Keratinocyte (primary cell): ENCODE measurements around the gene ACTN1. TPM values are rescaled to one million over a fixed set of nuclear protein-coding genes. Genes with fewer than 3 reads are reported as not detected.

Experiments
- DNase-seq: peaks from one replicate; pipeline ENCODE4 v3.0.0-alpha.2; 2011; ENCODE audit warnings: low read depth, missing footprints, low spot score
- FAIRE-seq: peaks from 2 replicates; lab custom pipeline; 2011; peaks lifted over from hg19 to GRCh38; lab: Jason Lieb, UNC
- H2AFZ ChIP-seq: 2 replicates; pipeline ENCODE4 v1.6.0; 2012; ENCODE audit warnings: low read length, control low read depth, inconsistent platforms; ENCODE audit not compliant: control insufficient read depth
- H3K27ac ChIP-seq: 2 replicates; pipeline ENCODE4 v1.5.1; 2011; ENCODE audit warnings: low read length; ENCODE audit not compliant: control insufficient read depth, insufficient read depth
- H3K27me3 ChIP-seq: 3 replicates; pipeline ENCODE4 v1.6.0; 2011; ENCODE audit warnings: low read length; ENCODE audit not compliant: control insufficient read depth, insufficient read depth; ENCODE audit errors: extremely low read depth
- H3K36me3 ChIP-seq, 2 experiments: 2 replicates in 1 of 2; 3 replicates in 1 of 2; pipeline ENCODE4 v1.5.1; 2011; ENCODE audit warnings: low read length in 2 of 2, mild to moderate bottlenecking in 1 of 2; ENCODE audit not compliant: control insufficient read depth in 2 of 2, insufficient read depth in 2 of 2; ENCODE audit errors: extremely low read depth in 1 of 2
- H3K4me1 ChIP-seq: 3 replicates; pipeline ENCODE4 v1.5.1; 2011; ENCODE audit warnings: low read length; ENCODE audit not compliant: control insufficient read depth, insufficient read depth; ENCODE audit errors: extremely low read depth
- H3K4me2 ChIP-seq: 3 replicates; pipeline ENCODE4 v1.6.0; 2011; ENCODE audit warnings: low read depth, low read length; ENCODE audit not compliant: control insufficient read depth, insufficient read depth; ENCODE audit errors: extremely low read depth
- H3K4me3 ChIP-seq, 3 experiments: fragments of 200-600 bp in 1 of 3; sonication (generic) in 1 of 3; 2 replicates in 2 of 3; 3 replicates in 1 of 3; pipeline ENCODE4 v1.5.1; 2011 to 2016; ENCODE audit warnings: low read length in 3 of 3, mild to moderate bottlenecking in 3 of 3, control low read depth in 2 of 3, inconsistent platforms in 1 of 3, low read depth in 1 of 3, mixed read lengths in 1 of 3, mixed run types in 1 of 3, moderate library complexity in 1 of 3; ENCODE audit not compliant: control insufficient read depth in 2 of 3, insufficient read depth in 2 of 3; ENCODE audit errors: extremely low read depth in 1 of 3
- H3K79me2 ChIP-seq: 2 replicates; pipeline ENCODE4 v1.6.0; 2012; ENCODE audit warnings: low read length; ENCODE audit not compliant: control insufficient read depth, insufficient read depth
- H3K9ac ChIP-seq: 3 replicates; pipeline ENCODE4 v1.6.0; 2011; ENCODE audit warnings: low read length; ENCODE audit not compliant: control insufficient read depth, insufficient read depth; ENCODE audit errors: extremely low read depth
- H3K9me1 ChIP-seq: 3 replicates; pipeline ENCODE4 v1.6.0; 2011; ENCODE audit warnings: low read length; ENCODE audit not compliant: control insufficient read depth, insufficient read depth; ENCODE audit errors: extremely low read depth
- H3K9me3 ChIP-seq: 2 replicates; pipeline ENCODE4 v1.5.1; 2012; ENCODE audit warnings: low read depth, low read length; ENCODE audit not compliant: control insufficient read depth
- H4K20me1 ChIP-seq: 3 replicates; pipeline ENCODE4 v1.6.0; 2011; ENCODE audit warnings: low read length; ENCODE audit not compliant: control insufficient read depth, insufficient read depth; ENCODE audit errors: extremely low read depth
- EZH2 ChIP-seq: IDR thresholded peaks from one replicate; pipeline ENCODE4 v1.6.1; 2012; ENCODE audit warnings: inconsistent platforms, mild to moderate bottlenecking, low read length, moderate library complexity
- dilution Hi-C: fragments of 300-500 bp; cut with MboI; formaldehyde crosslinking; loops from one replicate; pipeline ENCODE4 v1.7.0; 2020; ENCODE audit warnings: low sequenced_read_pairs; ENCODE audit not compliant: extremely low pct_ligation_motif_present
- polyA plus RNA-seq, 5 experiments: library from polyadenylated mRNA; depleted of rRNA in 3 of 5; stranded (reverse) in 3 of 5; stranded (forward) in 1 of 5; unstranded in 1 of 5; fragments of >200 nt; gene quantifications; 1 replicate in 1 of 5; 2 replicates in 3 of 5; 3 replicates in 1 of 5; pipeline versions ENCODE4 v1.2.1 to v1.2.3, GENCODE V29; 2011 to 2012; ENCODE audit warnings: missing spikeins in 2 of 5, low read depth in 1 of 5, low replicate concordance in 1 of 5
- TF ChIP-seq, protein P1 (sequence below), 3 experiments: IDR thresholded peaks in 1 of 3; conservative IDR thresholded peaks in 1 of 3; optimal IDR thresholded peaks in 1 of 3; 2 replicates in 2 of 3; 3 replicates in 1 of 3; pipeline versions ENCODE3 to v1.5.1; 2011; ENCODE audit warnings: low read length in 3 of 3, mild to moderate bottlenecking in 3 of 3, moderate library complexity in 2 of 3, control low read depth in 1 of 3, inconsistent platforms in 1 of 3; ENCODE audit not compliant: insufficient read depth in 2 of 3; ENCODE audit errors: extremely low read depth in 1 of 3

The ACTN1 gene
- polyA plus RNA-seq, 1 donor (not counting 4 experiments of a cell fraction or from before 2014, with no cell fraction given) = 558 TPM

GRCh38 chr14:68916358-68916941 lies 62.7 kb downstream of the ACTN1 start:
- Histone ChIP-seq H3K4me2 (no peak overlapping the region), H3K4me3 (no peak overlapping the region), H2AFZ (no peak overlapping the region), H3K27ac (no peak overlapping the region), H3K9ac (no peak overlapping the region), H3K9me1 (no peaks in the 10 kb centered on the region), H3K36me3 (peaks cover 53 to 74% of the 10 kb centered on the region in 2 experiments), H3K9me3 (no peaks in the 10 kb centered on the region), H3K4me1 (no peaks in the 10 kb centered on the region), H3K79me2 (peaks cover 98% of the 10 kb centered on the region), H4K20me1 (peaks cover 91% of the 10 kb centered on the region), H3K27me3 (no peaks in the 10 kb centered on the region)
- FAIRE-seq (no peak), DNase-seq (no peak)
- TF ChIP-seq, protein P1, sequence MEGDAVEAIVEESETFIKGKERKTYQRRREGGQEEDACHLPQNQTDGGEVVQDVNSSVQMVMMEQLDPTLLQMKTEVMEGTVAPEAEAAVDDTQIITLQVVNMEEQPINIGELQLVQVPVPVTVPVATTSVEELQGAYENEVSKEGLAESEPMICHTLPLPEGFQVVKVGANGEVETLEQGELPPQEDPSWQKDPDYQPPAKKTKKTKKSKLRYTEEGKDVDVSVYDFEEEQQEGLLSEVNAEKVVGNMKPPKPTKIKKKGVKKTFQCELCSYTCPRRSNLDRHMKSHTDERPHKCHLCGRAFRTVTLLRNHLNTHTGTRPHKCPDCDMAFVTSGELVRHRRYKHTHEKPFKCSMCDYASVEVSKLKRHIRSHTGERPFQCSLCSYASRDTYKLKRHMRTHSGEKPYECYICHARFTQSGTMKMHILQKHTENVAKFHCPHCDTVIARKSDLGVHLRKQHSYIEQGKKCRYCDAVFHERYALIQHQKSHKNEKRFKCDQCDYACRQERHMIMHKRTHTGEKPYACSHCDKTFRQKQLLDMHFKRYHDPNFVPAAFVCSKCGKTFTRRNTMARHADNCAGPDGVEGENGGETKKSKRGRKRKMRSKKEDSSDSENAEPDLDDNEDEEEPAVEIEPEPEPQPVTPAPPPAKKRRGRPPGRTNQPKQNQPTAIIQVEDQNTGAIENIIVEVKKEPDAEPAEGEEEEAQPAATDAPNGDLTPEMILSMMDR (optimal IDR thresholded peaks at IDR 0.05 in 1 of 3, IDR thresholded peaks at IDR 0.05 in 1 of 3, conservative IDR thresholded peaks at IDR 0.05 in 1 of 3; ENCODE audit: extremely low read depth in 1 of 3, insufficient read depth in 2 of 3, low read length in 3 of 3) = no peak
- TF ChIP-seq EZH2 = no peak
- dilution Hi-C loops = no loop called here

DNA sequence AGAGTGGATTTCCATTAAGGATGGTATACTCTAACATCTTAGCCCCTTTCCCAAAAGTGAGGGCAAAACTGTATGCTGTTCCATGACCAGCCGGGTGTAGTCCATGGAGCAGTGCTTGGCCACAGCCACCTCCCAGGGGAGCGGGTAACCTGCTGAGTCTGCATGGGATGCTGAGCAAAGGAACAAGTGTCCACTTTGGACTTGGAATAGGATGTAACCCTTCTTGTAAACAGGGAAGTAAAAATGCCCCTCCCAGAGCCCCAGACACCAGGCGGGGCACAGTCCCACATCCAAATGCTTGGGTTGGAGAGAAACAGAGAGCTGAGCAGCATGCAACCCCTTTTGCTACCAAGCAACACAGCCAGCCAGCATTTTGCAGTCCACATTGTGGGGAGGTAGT lies 65.6 kb downstream of the ACTN1 start:
- Histone ChIP-seq H3K9ac (no peak overlapping the region), H2AFZ (no peak overlapping the region), H3K27ac (no peak overlapping the region), H3K4me3 (no peak overlapping the region), H3K36me3 (peaks cover 52 to 75% of the 10 kb centered on the region in 2 experiments), H3K79me2 (peaks cover 96% of the 10 kb centered on the region), H3K9me1 (no peaks in the 10 kb centered on the region), H3K9me3 (no peaks in the 10 kb centered on the region), H3K4me1 (no peaks in the 10 kb centered on the region), H3K4me2 (no peak overlapping the region), H4K20me1 (peaks cover 89% of the 10 kb centered on the region), H3K27me3 (no peaks in the 10 kb centered on the region)
- FAIRE-seq (no peak), DNase-seq (no peak)
- dilution Hi-C loops = no loop called here
- TF ChIP-seq, protein P1 (optimal IDR thresholded peaks at IDR 0.05 in 1 of 3, IDR thresholded peaks at IDR 0.05 in 1 of 3, conservative IDR thresholded peaks at IDR 0.05 in 1 of 3; ENCODE audit: extremely low read depth in 1 of 3, insufficient read depth in 2 of 3, low read length in 3 of 3) = no peak
- TF ChIP-seq EZH2 = no peak
